Measurements from ENCODE around the gene VMP1.
"Not testable (repeated sequence)": the region's sequence is repeated elsewhere in the genome, so short reads cannot be mapped to it uniquely, and the experiment has no call there.

Gene VMP1

DNA sequence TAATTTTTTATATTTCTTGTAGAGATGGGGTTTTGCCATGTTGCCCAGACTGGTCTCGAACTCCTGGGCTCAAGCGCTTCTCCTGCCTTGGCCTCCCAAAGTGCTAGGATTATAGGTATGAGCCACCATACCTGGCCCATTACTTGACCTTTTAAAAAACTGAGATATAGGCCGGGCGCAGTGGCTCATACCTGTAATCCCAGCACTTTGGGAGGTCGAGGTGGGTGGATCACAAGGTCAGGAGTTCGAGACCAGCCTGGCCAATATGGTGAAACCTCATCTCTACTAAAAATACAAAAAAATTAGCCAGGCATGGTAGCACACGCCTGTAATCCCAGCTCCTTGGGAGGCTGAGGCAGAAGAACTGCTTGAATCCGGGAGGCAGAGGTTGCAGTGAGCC, 166.0 kb downstream of the VMP1 start:
- not testable (repeated sequence) for DNase-seq

DNA sequence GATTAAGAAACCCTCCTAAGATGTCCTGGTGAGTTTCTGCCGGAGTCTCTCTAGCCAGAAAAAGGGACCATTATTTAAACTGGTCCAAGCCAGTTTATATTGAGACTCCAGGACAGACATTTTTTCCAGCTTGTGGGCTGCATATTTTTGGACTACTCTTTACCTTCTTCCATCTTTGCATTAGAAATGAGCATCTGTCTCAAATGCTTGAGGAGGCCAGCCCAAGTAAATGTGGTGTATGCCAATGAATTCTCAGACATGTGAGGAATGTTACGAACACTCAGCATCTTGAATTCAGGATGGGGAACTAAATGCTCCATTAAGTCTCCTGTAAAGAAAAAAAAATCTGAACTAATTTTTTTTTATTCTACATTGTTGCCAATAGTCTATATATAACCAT, 166.9 kb downstream of the VMP1 start:
- no peak for DNase-seq

GRCh38 chr17:59876107-59876506, 168.7 kb downstream of the VMP1 start:
- no peak for DNase-seq

DNA sequence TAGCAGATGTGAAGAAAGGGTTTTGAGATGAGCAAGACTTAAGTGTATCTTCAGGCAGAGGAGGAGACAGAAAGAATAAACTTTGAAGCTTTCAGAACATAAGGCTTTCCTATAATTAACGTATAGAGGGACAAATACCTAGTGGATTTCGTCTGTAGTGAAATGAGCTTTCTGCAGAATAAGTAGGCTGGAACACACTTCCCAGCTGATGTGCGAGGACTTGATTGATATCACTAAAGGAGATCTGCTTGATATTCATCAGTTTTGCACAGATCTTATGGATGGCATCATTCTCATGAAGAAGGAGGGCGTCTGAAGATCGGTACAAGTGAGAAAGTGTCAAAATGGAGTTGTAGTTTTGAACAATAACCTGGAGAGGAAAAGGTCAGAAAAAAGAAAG, 170.5 kb downstream of the VMP1 start:
- DNase-seq, result no peak

DNA sequence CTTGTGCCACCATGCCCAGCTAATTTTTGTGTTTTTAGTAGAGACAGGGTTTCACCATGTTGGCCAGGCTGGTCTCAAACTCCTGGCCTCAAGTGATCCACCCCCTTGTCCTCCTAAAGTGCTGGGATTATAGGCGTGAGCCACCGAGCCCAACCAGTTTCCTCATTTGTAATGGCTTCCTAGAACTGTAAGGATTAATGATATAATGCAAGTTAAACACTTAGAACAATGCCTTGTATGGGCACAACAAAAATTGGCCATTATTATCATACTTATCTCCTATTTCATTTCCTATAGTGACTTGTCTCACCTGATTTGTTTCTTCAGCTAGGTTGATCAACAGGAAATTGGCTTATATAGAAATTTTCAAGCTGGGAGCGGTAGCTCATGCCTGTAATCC, 171.2 kb downstream of the VMP1 start:
- DNase-seq, result no peak

GRCh38 chr17:59884861-59885260, 177.4 kb downstream of the VMP1 start:
- no peak for DNase-seq

DNA sequence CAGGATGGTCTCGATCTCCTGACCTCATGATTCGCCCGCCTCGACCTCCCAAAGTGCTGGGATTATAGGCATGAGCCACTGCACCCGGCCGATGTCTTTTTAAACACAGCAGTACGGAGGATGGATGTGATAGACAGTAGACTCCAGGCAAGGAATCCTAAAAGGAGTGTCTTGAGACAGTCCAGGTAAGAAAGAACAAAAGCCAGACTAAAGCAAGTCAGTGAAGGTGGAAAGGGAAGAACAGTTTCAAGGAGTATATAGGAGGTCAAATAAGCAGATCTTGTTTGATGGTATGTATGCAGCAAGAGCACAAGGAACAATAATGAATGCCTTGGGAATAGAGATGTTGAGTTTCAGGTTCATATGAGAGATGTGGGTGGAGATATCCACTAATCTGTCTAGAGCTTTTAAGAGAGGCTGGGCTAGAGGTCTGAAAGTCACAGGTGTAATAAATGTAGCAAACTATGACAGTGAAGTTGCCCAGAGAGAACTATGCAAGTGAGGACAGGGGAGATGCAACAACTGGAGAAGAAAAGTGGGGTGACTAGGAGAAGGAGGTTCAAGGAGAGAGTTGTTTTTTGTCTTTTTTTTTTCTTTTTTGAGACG, 180.8 kb downstream of the VMP1 start:
- DNase-seq, result no peak

- no peak for DNase-seq
Measured at GRCh38 chr17:59890720-59891119, 183.3 kb downstream of the VMP1 start.

Data from effector CD8-positive, alpha-beta T cell (primary cell).